CD14-positive monocyte (primary cell): ENCODE data around the gene CILP2. TPM values are rescaled to one million over a fixed set of nuclear protein-coding genes. Genes with fewer than 3 reads are reported as not detected.

Experiments
- DNase-seq, 3 donors: peaks; one replicate each; pipeline ENCODE4 v3.0.0-alpha.2; 2011 to 2022
- H2AFZ ChIP-seq: 2 replicates; pipeline ENCODE4 v1.6.0; 2012; ENCODE audit warnings: mild to moderate bottlenecking, low read depth, low read length, inconsistent platforms; ENCODE audit not compliant: insufficient read depth, poor library complexity, severe bottlenecking
- H3K27ac ChIP-seq, 2 donors: 1 replicate in 1 of 2; 2 replicates in 1 of 2; pipeline ENCODE4 v1.5.1; 2012 to 2013; ENCODE audit warnings: low read length in 2 of 2, control low read depth in 1 of 2, inconsistent platforms in 1 of 2, low read depth in 1 of 2, mild to moderate bottlenecking in 1 of 2
- H3K27me3 ChIP-seq, 2 donors: one replicate each; pipeline versions ENCODE4 v1.6.0 to v1.6.1; 2011 to 2013; ENCODE audit warnings: low read length in 2 of 2; ENCODE audit not compliant: control insufficient read depth in 2 of 2, insufficient read depth in 2 of 2
- H3K36me3 ChIP-seq, 2 donors: replicated peaks in 1 of 2; 1 replicate in 1 of 2; 2 replicates in 1 of 2; pipeline versions ENCODE4 v1.5.1 to v1.6.1; 2012 to 2013; ENCODE audit warnings: low read length in 2 of 2, control low read depth in 1 of 2, inconsistent platforms in 1 of 2, mild to moderate bottlenecking in 1 of 2; ENCODE audit not compliant: insufficient read depth in 2 of 2, control insufficient read depth in 1 of 2
- H3K4me1 ChIP-seq, 2 donors: 1 replicate in 1 of 2; 2 replicates in 1 of 2; pipeline versions ENCODE4 v1.5.1 to v1.6.1; 2012 to 2013; ENCODE audit warnings: low read length in 2 of 2, control low read depth in 1 of 2, inconsistent platforms in 1 of 2, mild to moderate bottlenecking in 1 of 2, moderate library complexity in 1 of 2; ENCODE audit not compliant: insufficient read depth in 2 of 2, control insufficient read depth in 1 of 2
- H3K4me2 ChIP-seq: replicated peaks from 2 replicates; pipeline ENCODE3; 2012; ENCODE audit warnings: low read length, moderate library complexity, mild to moderate bottlenecking; ENCODE audit not compliant: poor library complexity, severe bottlenecking; ENCODE audit errors: extremely low read depth
- H3K4me3 ChIP-seq, 3 experiments: fragments of 200-600 bp in 1 of 3; sonication (generic) in 1 of 3; replicated peaks in 1 of 3; 1 replicate in 2 of 3; 2 replicates in 1 of 3; pipeline ENCODE4 v1.5.1; 2011 to 2013; ENCODE audit warnings: low read length in 3 of 3, mild to moderate bottlenecking in 3 of 3, control low read depth in 2 of 3, low read depth in 2 of 3, inconsistent platforms in 1 of 3, moderate library complexity in 1 of 3
- H3K79me2 ChIP-seq: 2 replicates; pipeline ENCODE4 v1.6.0; 2012; ENCODE audit warnings: mild to moderate bottlenecking, control low read depth, inconsistent platforms, low read length, moderate library complexity; ENCODE audit not compliant: insufficient read depth
- H3K9ac ChIP-seq: 2 replicates; pipeline ENCODE4 v1.6.0; 2017; ENCODE audit warnings: low read length, mild to moderate bottlenecking; ENCODE audit not compliant: insufficient read depth, poor library complexity, severe bottlenecking
- H3K9me3 ChIP-seq, 2 donors: replicated peaks in 1 of 2; 1 replicate in 1 of 2; 2 replicates in 1 of 2; pipeline versions ENCODE4 v1.5.1 to v1.6.1; 2012 to 2013; ENCODE audit warnings: low read length in 2 of 2, control low read depth in 1 of 2; ENCODE audit not compliant: control insufficient read depth in 1 of 2, insufficient read depth in 1 of 2
- H4K20me1 ChIP-seq: 2 replicates; pipeline ENCODE4 v1.6.0; 2012; ENCODE audit warnings: mild to moderate bottlenecking, low read length, control low read depth, moderate library complexity; ENCODE audit not compliant: insufficient read depth
- H3K27ac Mint-ChIP-seq, 7 donors: one replicate each; pipeline ENCODE4 v1.8.0; 2020; ENCODE audit warnings: mild to moderate bottlenecking in 7 of 7, mixed read lengths in 7 of 7, moderate library complexity in 6 of 7, inconsistent platforms in 2 of 7
- H3K27me3 Mint-ChIP-seq, 3 donors: one replicate each; pipeline ENCODE4 v1.8.0; 2021 to 2022; ENCODE audit warnings: low read depth in 3 of 3, mild to moderate bottlenecking in 3 of 3, mixed read lengths in 3 of 3, moderate library complexity in 3 of 3, inconsistent platforms in 1 of 3
- H3K36me3 Mint-ChIP-seq, 2 donors: one replicate each; pipeline ENCODE4 v1.8.0; 2020; ENCODE audit warnings: mixed read lengths in 2 of 2, inconsistent platforms in 1 of 2, mild to moderate bottlenecking in 1 of 2
- H3K4me1 Mint-ChIP-seq: one replicate; pipeline ENCODE4 v1.8.0; 2020; ENCODE audit warnings: mild to moderate bottlenecking, mixed read lengths
- H3K4me3 Mint-ChIP-seq, 2 donors: one replicate each; pipeline ENCODE4 v1.8.0; 2020; ENCODE audit warnings: mild to moderate bottlenecking in 2 of 2, mixed read lengths in 2 of 2, moderate library complexity in 1 of 2
- H3K9me3 Mint-ChIP-seq, 7 donors: one replicate each; pipeline ENCODE4 v1.8.0; 2020 to 2022; ENCODE audit warnings: mixed read lengths in 7 of 7, mild to moderate bottlenecking in 6 of 7, moderate library complexity in 6 of 7, inconsistent platforms in 2 of 7
- CTCF ChIP-seq: fragments of 200-600 bp; IDR thresholded peaks from one replicate; pipeline ENCODE4 v1.8.0; 2022; ENCODE audit warnings: antibody characterized with exemption, mild to moderate bottlenecking
- WGBS: methylation state at CpG from one replicate; pipeline ENCODE4 v1.1.5; 2013; ENCODE audit warnings: missing lambda C conversion rate; ENCODE audit not compliant: insufficient coverage; 5-methylcytosine and 5-hydroxymethylcytosine counted together
- intact Hi-C, 2 donors: fragments of 100-400 bp; cut with micrococcal nuclease; formaldehyde crosslinking; loops; one replicate each; pipeline versions ENCODE4 v1.15.0 to v1.15.1; 2023
- polyA plus RNA-seq, 3 donors: library from polyadenylated mRNA; depleted of rRNA in 1 of 3; unstranded in 2 of 3; stranded (reverse) in 1 of 3; fragments of 300-500 nt in 2 of 3; fragments of >200 nt in 1 of 3; fragmentation: Illumina TruSeq in 2 of 3; gene quantifications; 1 replicate in 2 of 3; 2 replicates in 1 of 3; pipeline ENCODE4 v1.2.3, GENCODE V29; 2012 to 2021

The CILP2 gene
- polyA plus RNA-seq, 3 donors: 0.04 TPM; not detected in 2

DNA sequence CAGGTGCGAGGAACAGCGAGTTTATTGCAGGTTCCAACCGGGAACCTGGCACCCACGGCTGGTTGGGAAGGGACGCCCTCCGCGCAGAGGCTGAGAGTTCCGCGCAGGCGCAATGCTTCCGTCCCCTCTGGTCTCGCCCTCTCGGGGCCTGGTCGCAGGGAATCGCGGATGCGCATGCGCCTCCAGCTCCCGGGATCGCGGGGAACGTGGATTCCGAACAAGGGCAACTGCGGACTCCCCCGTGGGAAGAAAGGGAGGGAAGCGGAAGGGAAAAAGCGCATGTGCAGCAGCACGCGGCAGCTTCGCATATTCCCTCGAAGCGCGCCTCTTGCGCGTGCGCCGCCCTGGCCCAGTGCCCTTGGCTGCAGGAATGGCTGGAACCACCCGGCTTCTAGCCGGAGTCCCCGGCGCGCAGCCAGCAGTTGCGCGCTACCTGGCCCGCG lies 23.8 kb upstream of the CILP2 start:
- Mint-ChIP-seq H3K9me3 (peaks cover 11 to 22% (median 16%) of the 10 kb centered on the region in 7 donors), H3K27me3 (peaks cover 0 to 15% (median 2%) of the 10 kb centered on the region in 3 donors), H3K4me1 (peaks cover 11% of the 10 kb centered on the region), H3K36me3 (peaks cover 2 to 14% of the 10 kb centered on the region in 2 donors), H3K4me3 (peak overlapping the region; percentile 12 to 67), H3K27ac (peak overlapping the region in 1 of 7 donors; percentile 18)
- no peak for TF ChIP-seq CTCF
- peaks cover 3% of the 10 kb centered on the region for H4K20me1 ChIP-seq
- H3K79me2 ChIP-seq: peaks cover 33% of the 10 kb centered on the region
- peaks cover 0 to 9% of the 10 kb centered on the region in 2 donors for H3K27me3 ChIP-seq
- WGBS: 42% methylated on average over 46 of the region's 46 CpGs
- peak in 1 of 3 donors; percentile 59 for DNase-seq
- H3K4me1 ChIP-seq: peaks cover 16 to 30% of the 10 kb centered on the region in 2 donors
- H3K9me3 ChIP-seq: peaks cover 15 to 18% of the 10 kb centered on the region in 2 donors
- H3K4me2 ChIP-seq: no peak overlapping the region
- intact Hi-C loops: no loop called here
- peaks cover under 1 to 3% of the 10 kb centered on the region in 2 donors for H3K36me3 ChIP-seq
- H2AFZ ChIP-seq: no peak overlapping the region
- H3K9ac ChIP-seq: no peak overlapping the region
- no peak overlapping the region for H3K4me3 ChIP-seq
- H3K27ac ChIP-seq: no peak overlapping the region

DNA sequence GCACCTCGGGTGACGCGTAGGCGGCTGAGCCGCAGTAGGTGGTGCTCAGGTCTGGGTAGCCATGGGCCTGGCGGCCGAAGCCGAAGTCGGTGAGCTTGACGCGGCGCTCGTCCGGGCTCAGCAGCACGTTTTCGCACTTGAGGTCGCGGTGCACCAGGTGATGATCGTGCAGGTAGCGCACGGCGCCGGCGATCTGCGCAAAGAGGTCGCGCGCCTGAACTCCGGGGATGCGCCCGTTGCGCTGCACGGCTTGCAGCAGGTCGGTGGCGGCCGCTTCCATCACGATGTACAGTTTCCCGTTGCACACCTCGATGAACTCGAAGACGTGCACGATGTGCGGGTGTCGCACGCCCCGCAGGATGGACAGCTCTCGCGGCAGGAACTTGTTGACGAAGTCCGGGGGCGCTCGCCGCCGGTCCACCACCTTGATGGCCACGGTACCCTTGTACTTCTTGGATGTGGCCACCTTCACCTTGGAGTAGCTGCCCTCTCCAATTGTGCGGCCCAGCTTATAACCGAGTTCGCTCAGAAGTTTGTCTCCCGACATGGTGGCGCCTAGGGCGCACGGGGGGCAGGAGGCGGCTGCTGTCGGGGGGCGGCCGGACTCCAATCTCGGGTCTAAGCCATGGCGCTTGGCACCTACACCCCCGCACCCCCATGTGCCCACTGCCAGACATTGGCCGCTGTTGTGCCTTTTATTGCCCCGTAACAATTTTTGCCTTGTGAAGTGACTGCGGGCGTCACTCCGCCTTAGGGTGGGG lies 23.0 kb upstream of the CILP2 start, which contains the start of gene TSSK6:
TSS of gene TSSK6 (minus strand) at position 668 of the 761 bp plus-strand sequence. CDS start at position 547, 121 bp downstream.
- peak within 1 kb of the TSS; percentile 74 to 89 for H3K27ac ChIP-seq
- H3K36me3 ChIP-seq: peaks cover 7 to 11% of the 10 kb centered on the region in 2 donors
- H3K79me2 ChIP-seq: peaks cover 41% of the 10 kb centered on the region
- H3K9me3 Mint-ChIP-seq: peaks cover 11 to 22% (median 16%) of the 10 kb centered on the region in 7 donors
- H2AFZ ChIP-seq: peak within 1 kb of the TSS; percentile 98
- peaks cover 0 to 15% (median 2%) of the 10 kb centered on the region in 3 donors for H3K27me3 Mint-ChIP-seq
- peaks cover 9% of the 10 kb centered on the region for H4K20me1 ChIP-seq
- H3K9me3 ChIP-seq: peaks cover 15 to 18% of the 10 kb centered on the region in 2 donors
- peak within 1 kb of the TSS; percentile 92 to 94 for H3K4me3 Mint-ChIP-seq
- H3K4me2 ChIP-seq: peak within 1 kb of the TSS; percentile 90
- H3K27me3 ChIP-seq: peaks cover 0 to 9% of the 10 kb centered on the region in 2 donors
- intact Hi-C loops: no loop called here
- DNase-seq: no peak
- WGBS: 88% methylated on average over 72 of the region's 74 CpGs
- H3K4me3 ChIP-seq: peak within 1 kb of the TSS; percentile 81 to 94 (median 88)
- H3K4me1 ChIP-seq: peaks cover 16 to 30% of the 10 kb centered on the region in 2 donors
- H3K4me1 Mint-ChIP-seq: peaks cover 14% of the 10 kb centered on the region
- TF ChIP-seq CTCF: no peak
- H3K9ac ChIP-seq: peak within 1 kb of the TSS; percentile 85
- H3K27ac Mint-ChIP-seq: peak within 1 kb of the TSS; percentile 78 to 98 (median 95)
- H3K36me3 Mint-ChIP-seq: peaks cover 11 to 22% of the 10 kb centered on the region in 2 donors
